ENCODE measurements around the gene DDIT4. TPM values are rescaled to one million over a fixed set of nuclear protein-coding genes. Genes with fewer than 3 reads are reported as not detected.

DDIT4 gene
- polyA plus RNA-seq, 3 donors: 26.1 to 611 (median 45.8) TPM

GRCh38 chr10:72252972-72253371 lies 20.8 kb upstream of the DDIT4 start:
- Histone ChIP-seq H4K20me1 (ENCODE audit: insufficient read depth, low read length) (no peaks in the 10 kb centered on the region), H3K27me3 (ENCODE audit: control insufficient read depth in 2 of 2, insufficient read depth in 2 of 2, low read length in 2 of 2) (no peaks in the 10 kb centered on the region), H3K9ac (ENCODE audit: insufficient read depth, low read length, poor library complexity, severe bottlenecking) (no peak overlapping the region), H2AFZ (ENCODE audit: insufficient read depth, low read depth, low read length, poor library complexity, severe bottlenecking) (no peak overlapping the region), H3K4me1 (ENCODE audit: control insufficient read depth in 1 of 2, insufficient read depth in 2 of 2, low read length in 2 of 2) (peaks cover 47 to 51% of the 10 kb centered on the region in 2 donors), H3K27ac (ENCODE audit: low read depth in 1 of 2, low read length in 2 of 2) (no peak overlapping the region), H3K4me2 (replicated peaks; ENCODE audit: extremely low read depth, low read length, poor library complexity, severe bottlenecking) (no peak overlapping the region), H3K9me3 (replicated peaks in 1 of 2; ENCODE audit: control insufficient read depth in 1 of 2, insufficient read depth in 1 of 2, low read length in 2 of 2) (no peaks in the 10 kb centered on the region), H3K36me3 (replicated peaks in 1 of 2; ENCODE audit: control insufficient read depth in 1 of 2, insufficient read depth in 2 of 2, low read length in 2 of 2) (no peaks in the 10 kb centered on the region), H3K4me3 (replicated peaks in 1 of 3; ENCODE audit: low read depth in 2 of 3, low read length in 3 of 3) (no peak overlapping the region), H3K79me2 (ENCODE audit: insufficient read depth, low read length) (no peaks in the 10 kb centered on the region)
- intact Hi-C loops (cut with micrococcal nuclease): no loop called here
- H3K4me3 Mint-ChIP-seq: no peak overlapping the region
- no peaks in the 10 kb centered on the region for H3K36me3 Mint-ChIP-seq
- TF ChIP-seq CTCF (IDR thresholded peaks at IDR 0.05): no peak
- H3K4me1 Mint-ChIP-seq: peaks cover 46% of the 10 kb centered on the region
- no peak for DNase-seq
- H3K9me3 Mint-ChIP-seq: no peaks in the 10 kb centered on the region
- H3K27me3 Mint-ChIP-seq (ENCODE audit: low read depth in 3 of 3): peaks cover 0 to 2% (median 1%) of the 10 kb centered on the region in 3 donors
- 100% methylated on average over 2 of the region's 3 CpGs for WGBS (ENCODE audit: insufficient coverage)
- H3K27ac Mint-ChIP-seq: no peak overlapping the region

- no peak overlapping the region for H3K4me3 ChIP-seq (replicated peaks in 1 of 3; ENCODE audit: low read depth in 2 of 3, low read length in 3 of 3)
- Mint-ChIP-seq H3K9me3 (no peaks in the 10 kb centered on the region), H3K27ac (peak overlapping the region in 1 of 7 donors; percentile 7), H3K27me3 (ENCODE audit: low read depth in 3 of 3) (peaks cover 0 to 2% (median 1%) of the 10 kb centered on the region in 3 donors), H3K4me1 (peaks cover 40% of the 10 kb centered on the region), H3K36me3 (no peaks in the 10 kb centered on the region), H3K4me3 (no peak overlapping the region)
- no peaks in the 10 kb centered on the region for H3K79me2 ChIP-seq (ENCODE audit: insufficient read depth, low read length)
- no peaks in the 10 kb centered on the region for H3K9me3 ChIP-seq (replicated peaks in 1 of 2; ENCODE audit: control insufficient read depth in 1 of 2, insufficient read depth in 1 of 2, low read length in 2 of 2)
- no peak for DNase-seq
- WGBS (ENCODE audit: insufficient coverage): 100% methylated on average over 3 of the region's 7 CpGs
- TF ChIP-seq CTCF (IDR thresholded peaks at IDR 0.05): no peak
- H2AFZ ChIP-seq (ENCODE audit: insufficient read depth, low read depth, low read length, poor library complexity, severe bottlenecking): no peak overlapping the region
- H3K27ac ChIP-seq (ENCODE audit: low read depth in 1 of 2, low read length in 2 of 2): no peak overlapping the region
- no peak overlapping the region for H3K9ac ChIP-seq (ENCODE audit: insufficient read depth, low read length, poor library complexity, severe bottlenecking)
- H3K4me2 ChIP-seq (replicated peaks; ENCODE audit: extremely low read depth, low read length, poor library complexity, severe bottlenecking): no peak overlapping the region
- H3K27me3 ChIP-seq (ENCODE audit: control insufficient read depth in 2 of 2, insufficient read depth in 2 of 2, low read length in 2 of 2): no peaks in the 10 kb centered on the region
- no peaks in the 10 kb centered on the region for H4K20me1 ChIP-seq (ENCODE audit: insufficient read depth, low read length)
- no peaks in the 10 kb centered on the region for H3K36me3 ChIP-seq (replicated peaks in 1 of 2; ENCODE audit: control insufficient read depth in 1 of 2, insufficient read depth in 2 of 2, low read length in 2 of 2)
- H3K4me1 ChIP-seq (ENCODE audit: control insufficient read depth in 1 of 2, insufficient read depth in 2 of 2, low read length in 2 of 2): peaks cover 41 to 45% of the 10 kb centered on the region in 2 donors
- intact Hi-C loops (cut with micrococcal nuclease): no loop called here
Measured at GRCh38 chr10:72253578-72253977, 20.1 kb upstream of the DDIT4 start.
